ENCODE results near the gene ZBED1.

The ZBED1 gene

GRCh38 chrX:2497961-2498780 is 2.6 kb downstream of the ZBED1 start:
- Histone ChIP-seq H3K9me3 (ENCODE audit: control insufficient read depth, insufficient read depth, low read length) (no peaks in the 10 kb centered on the region), H3K4me1 (ENCODE audit: insufficient read depth, low read length) (peaks cover 10% of the 10 kb centered on the region; the same call in 1 of the 2 replicates), H3K9ac (ENCODE audit: low read depth, low read length) (peak overlapping the region; percentile 92), H3K36me3 (ENCODE audit: insufficient read depth, low read length) (peaks cover 3% of the 10 kb centered on the region; the same call in 1 of the 2 replicates)

- Histone ChIP-seq H3K9ac (ENCODE audit: low read depth, low read length) (no peak overlapping the region), H3K9me3 (ENCODE audit: control insufficient read depth, insufficient read depth, low read length) (no peaks in the 10 kb centered on the region), H3K4me1 (ENCODE audit: insufficient read depth, low read length) (peaks cover 10% of the 10 kb centered on the region; the same call in 1 of the 2 replicates), H3K36me3 (ENCODE audit: insufficient read depth, low read length) (peaks cover 7% of the 10 kb centered on the region)
Measured at GRCh38 chrX:2495595-2495994, 5.2 kb downstream of the ZBED1 start.

- Histone ChIP-seq H3K36me3 (ENCODE audit: insufficient read depth, low read length) (peaks cover 28% of the 10 kb centered on the region), H3K4me1 (ENCODE audit: insufficient read depth, low read length) (0 out of 2 replicates have a peak, but pooled peaks cover 1% of the 10 kb centered on the region), H3K9ac (ENCODE audit: low read depth, low read length) (no peak overlapping the region), H3K9me3 (ENCODE audit: control insufficient read depth, insufficient read depth, low read length) (no peaks in the 10 kb centered on the region)
Measured at GRCh38 chrX:2492531-2493218, 8.1 kb downstream of the ZBED1 start.

GRCh38 chrX:2490634-2491033 is 10.1 kb downstream of the ZBED1 start:
- Histone ChIP-seq H3K4me1 (ENCODE audit: insufficient read depth, low read length) (0 out of 2 replicates have a peak, but pooled peaks cover 7% of the 10 kb centered on the region), H3K36me3 (ENCODE audit: insufficient read depth, low read length) (peaks cover 29% of the 10 kb centered on the region), H3K9me3 (ENCODE audit: control insufficient read depth, insufficient read depth, low read length) (no peaks in the 10 kb centered on the region), H3K9ac (ENCODE audit: low read depth, low read length) (no peak overlapping the region)

- 0 out of 2 replicates have a peak, but pooled peaks cover 7% of the 10 kb centered on the region for H3K4me1 ChIP-seq (ENCODE audit: insufficient read depth, low read length)
- H3K36me3 ChIP-seq (ENCODE audit: insufficient read depth, low read length) = peaks cover 29% of the 10 kb centered on the region
- H3K9ac ChIP-seq (ENCODE audit: low read depth, low read length) = no peak overlapping the region
- no peaks in the 10 kb centered on the region for H3K9me3 ChIP-seq (ENCODE audit: control insufficient read depth, insufficient read depth, low read length)
Measured at GRCh38 chrX:2489446-2490445, 11.0 kb downstream of the ZBED1 start.

DNA sequence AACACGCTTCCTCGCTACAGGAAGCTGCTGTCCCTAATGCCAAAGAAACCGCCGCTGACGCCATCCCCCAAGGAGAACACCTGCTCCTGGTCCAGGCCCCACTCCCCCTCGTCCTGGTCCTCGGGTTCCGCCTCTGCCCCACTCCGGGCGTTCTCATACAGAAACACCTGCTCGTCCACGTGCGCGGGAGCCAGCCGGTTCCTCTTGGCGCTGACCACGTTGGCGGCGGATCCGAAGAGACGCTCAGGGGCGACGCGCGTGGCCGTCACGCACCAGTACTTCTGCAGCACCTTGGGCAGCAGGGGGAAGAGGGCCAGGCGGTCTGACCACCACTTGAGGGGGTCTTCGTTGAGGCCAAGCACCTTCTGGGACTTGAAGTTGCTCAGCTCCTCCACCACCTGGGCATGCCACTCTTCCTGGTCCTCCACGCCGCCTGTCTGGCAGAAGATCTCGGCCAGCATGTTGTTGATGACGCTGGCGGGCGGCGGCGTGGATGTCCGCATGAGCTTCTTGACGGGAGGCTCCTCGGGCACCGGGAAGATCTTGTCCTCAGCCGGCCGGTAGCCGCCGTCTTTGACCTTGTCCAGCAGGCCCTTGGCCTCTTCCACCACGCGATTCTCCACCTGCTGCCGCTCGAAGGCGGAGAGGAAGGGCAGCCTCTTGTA is 12.0 kb downstream of the ZBED1 start:
- Histone ChIP-seq H3K36me3 (ENCODE audit: insufficient read depth, low read length) (peaks cover 29% of the 10 kb centered on the region), H3K9me3 (ENCODE audit: control insufficient read depth, insufficient read depth, low read length) (no peaks in the 10 kb centered on the region), H3K9ac (ENCODE audit: low read depth, low read length) (no peak overlapping the region), H3K4me1 (ENCODE audit: insufficient read depth, low read length) (0 out of 2 replicates have a peak, but pooled peaks cover 7% of the 10 kb centered on the region)

GRCh38 chrX:2487366-2487765 is 13.4 kb downstream of the ZBED1 start:
- Histone ChIP-seq H3K9ac (ENCODE audit: low read depth, low read length) (no peak overlapping the region), H3K4me1 (ENCODE audit: insufficient read depth, low read length) (0 out of 2 replicates have a peak, but pooled peaks cover 7% of the 10 kb centered on the region), H3K9me3 (ENCODE audit: control insufficient read depth, insufficient read depth, low read length) (no peaks in the 10 kb centered on the region), H3K36me3 (ENCODE audit: insufficient read depth, low read length) (peaks cover 29% of the 10 kb centered on the region)

DNA sequence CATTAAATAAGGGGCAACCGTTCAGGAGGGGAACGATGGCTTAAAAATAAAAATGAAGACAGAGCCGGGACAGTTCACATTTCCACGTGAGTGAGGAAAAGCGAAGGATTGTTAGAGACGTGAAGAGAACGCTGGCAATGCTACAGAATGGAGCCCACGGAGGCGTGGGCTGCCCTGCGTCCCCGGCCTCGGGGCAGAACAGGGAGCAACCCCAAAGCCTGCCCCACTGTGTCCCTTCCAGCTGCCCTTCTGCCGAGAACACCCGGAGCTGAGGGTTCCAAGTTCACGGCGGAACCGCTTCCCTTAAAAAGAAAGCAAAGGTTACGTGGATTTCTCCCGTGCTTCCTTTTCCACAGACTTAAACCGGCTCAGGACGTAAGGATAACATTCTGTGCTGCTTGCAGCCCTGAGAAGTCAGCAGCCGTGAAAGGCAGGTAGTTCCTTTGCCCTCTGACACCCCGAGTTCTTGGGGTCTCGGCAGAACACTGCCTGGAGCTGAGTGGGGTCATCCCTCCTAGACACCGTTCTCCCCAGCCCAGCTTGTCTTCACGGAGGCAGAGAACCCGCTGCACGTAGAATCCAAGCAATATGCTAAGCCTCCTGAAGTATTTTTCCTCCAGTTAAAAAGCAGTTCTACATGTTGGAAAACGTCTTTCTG is 14.2 kb downstream of the ZBED1 start:
- no peak overlapping the region for H3K9ac ChIP-seq (ENCODE audit: low read depth, low read length)
- H3K36me3 ChIP-seq (ENCODE audit: insufficient read depth, low read length) = peaks cover 29% of the 10 kb centered on the region
- no peaks in the 10 kb centered on the region for H3K9me3 ChIP-seq (ENCODE audit: control insufficient read depth, insufficient read depth, low read length)
- 0 out of 2 replicates have a peak, but pooled peaks cover 7% of the 10 kb centered on the region for H3K4me1 ChIP-seq (ENCODE audit: insufficient read depth, low read length)

DNA sequence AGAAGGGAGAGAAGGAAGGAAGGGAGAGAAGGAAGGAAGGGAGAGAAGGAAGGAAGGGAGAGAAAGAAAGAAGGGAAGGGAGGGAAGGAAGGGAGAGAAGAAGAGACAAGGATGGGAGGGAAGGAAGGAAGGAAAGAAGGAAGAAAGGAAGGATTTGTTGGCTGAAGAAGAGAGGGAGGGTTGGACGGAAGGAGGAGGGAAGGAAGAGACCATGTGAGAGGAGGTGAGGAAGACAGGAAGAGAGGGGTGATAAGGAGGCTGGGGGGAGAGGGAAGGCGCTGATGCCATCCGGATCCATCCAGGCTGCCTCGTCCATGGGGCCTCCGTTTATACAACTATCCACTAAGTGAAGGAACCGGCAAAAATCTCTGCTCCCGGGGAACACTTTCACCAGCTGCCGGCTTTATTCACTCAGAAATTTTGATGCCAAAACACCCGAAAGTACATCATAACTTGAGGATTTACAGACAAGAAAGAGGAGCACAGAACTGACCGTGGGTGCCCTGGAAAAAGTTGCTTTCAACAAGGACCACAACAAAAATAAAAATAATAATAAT is 14.9 kb downstream of the ZBED1 start:
- Histone ChIP-seq H3K9ac (ENCODE audit: low read depth, low read length) (no peak overlapping the region), H3K36me3 (ENCODE audit: insufficient read depth, low read length) (peaks cover 28% of the 10 kb centered on the region), H3K9me3 (ENCODE audit: control insufficient read depth, insufficient read depth, low read length) (no peaks in the 10 kb centered on the region), H3K4me1 (ENCODE audit: insufficient read depth, low read length) (0 out of 2 replicates have a peak, but pooled peaks cover 7% of the 10 kb centered on the region)

GRCh38 chrX:2484721-2485648 is 15.8 kb downstream of the ZBED1 start:
- Histone ChIP-seq H3K36me3 (ENCODE audit: insufficient read depth, low read length) (peaks cover 19% of the 10 kb centered on the region), H3K9me3 (ENCODE audit: control insufficient read depth, insufficient read depth, low read length) (no peaks in the 10 kb centered on the region), H3K4me1 (ENCODE audit: insufficient read depth, low read length) (0 out of 2 replicates have a peak, but pooled peaks cover 7% of the 10 kb centered on the region), H3K9ac (ENCODE audit: low read depth, low read length) (peak overlapping the region; percentile 1; the same call in 1 of the 2 replicates)

- Histone ChIP-seq H3K36me3 (ENCODE audit: insufficient read depth, low read length) (peaks cover 14% of the 10 kb centered on the region), H3K9ac (ENCODE audit: low read depth, low read length) (peak overlapping the region; percentile 1; the same call in 1 of the 2 replicates), H3K4me1 (ENCODE audit: insufficient read depth, low read length) (0 out of 2 replicates have a peak, but pooled peaks cover 7% of the 10 kb centered on the region), H3K9me3 (ENCODE audit: control insufficient read depth, insufficient read depth, low read length) (no peaks in the 10 kb centered on the region)
Measured at GRCh38 chrX:2484256-2484655, 16.5 kb downstream of the ZBED1 start.

Data from ES-I3 (cell line).